Suprapubic skin (tissue), 4 donors: ENCODE results near the gene YIF1A. TPM values are rescaled to one million over a fixed set of nuclear protein-coding genes. Genes with fewer than 3 reads are reported as not detected.

Source experiments
- DNase-seq, 2 donors: peaks; one replicate each; pipeline ENCODE4 v3.0.0-alpha.2; 2019; ENCODE audit warnings: low spot score in 2 of 2
- H3K27ac ChIP-seq: fragments of 200-600 bp; sonication (generic); one replicate; pipeline ENCODE4 v1.5.1; 2019
- H3K27me3 ChIP-seq: fragments of 200-600 bp; sonication (generic); one replicate; pipeline ENCODE4 v1.5.1; 2019
- H3K36me3 ChIP-seq: fragments of 200-600 bp; sonication (generic); one replicate; pipeline ENCODE4 v1.5.1; 2019
- H3K4me1 ChIP-seq: fragments of 200-600 bp; sonication (generic); one replicate; pipeline ENCODE4 v1.5.1; 2019
- H3K4me3 ChIP-seq: fragments of 200-600 bp; sonication (generic); one replicate; pipeline ENCODE4 v1.5.1; 2019; ENCODE audit warnings: mild to moderate bottlenecking
- H3K9me3 ChIP-seq: fragments of 200-600 bp; sonication (generic); one replicate; pipeline ENCODE4 v1.5.1; 2019
- EP300 ChIP-seq: sonication (generic); formaldehyde crosslinking; IDR thresholded peaks from one replicate; pipeline ENCODE4 v1.6.1; 2017; ENCODE audit warnings: antibody characterized with exemption
- POLR2A ChIP-seq, 2 donors: fragments of 450-650 bp; IDR thresholded peaks; one replicate each; pipeline ENCODE4 v1.6.1; 2017; ENCODE audit warnings: antibody characterized with exemption in 2 of 2, mild to moderate bottlenecking in 2 of 2, moderate library complexity in 2 of 2
- POLR2AphosphoS5 ChIP-seq, 3 donors: sonication (generic); formaldehyde crosslinking; IDR thresholded peaks; one replicate each; pipeline ENCODE4 v1.6.1; 2017; ENCODE audit warnings: antibody characterized with exemption in 3 of 3
- WGBS: methylation state at CpG from one replicate; pipeline ENCODE4 v1.1.5; 2018; 5-methylcytosine and 5-hydroxymethylcytosine counted together
- total RNA-seq, 4 donors: library from RNA; depleted of rRNA; stranded (reverse); fragments of >200 nt; gene quantifications; one replicate each; pipeline ENCODE4 v1.1.0, GENCODE V29; 2016
- TF ChIP-seq, protein P1 (sequence below), 2 donors: fragments of 200-600 bp in 1 of 2; fragments of 450-650 bp in 1 of 2; sonication (generic) in 1 of 2; IDR thresholded peaks; one replicate each; pipeline ENCODE4 v1.5.1; 2016 to 2019; ENCODE audit warnings: antibody characterized with exemption in 2 of 2, mild to moderate bottlenecking in 1 of 2, moderate library complexity in 1 of 2

YIF1A gene
- total RNA-seq, 4 donors from 2014 or later: 21.6 to 61.3 (median 56.1) TPM

- no peaks in the 10 kb centered on the region for H3K36me3 ChIP-seq
- DNase-seq: no peak
- peak overlapping the region; percentile 78 for H3K27ac ChIP-seq
- TF ChIP-seq EP300 (no peak), POLR2AphosphoS5 (IDR thresholded peaks at IDR 0.05) (no peak)
- TF ChIP-seq, protein P1, sequence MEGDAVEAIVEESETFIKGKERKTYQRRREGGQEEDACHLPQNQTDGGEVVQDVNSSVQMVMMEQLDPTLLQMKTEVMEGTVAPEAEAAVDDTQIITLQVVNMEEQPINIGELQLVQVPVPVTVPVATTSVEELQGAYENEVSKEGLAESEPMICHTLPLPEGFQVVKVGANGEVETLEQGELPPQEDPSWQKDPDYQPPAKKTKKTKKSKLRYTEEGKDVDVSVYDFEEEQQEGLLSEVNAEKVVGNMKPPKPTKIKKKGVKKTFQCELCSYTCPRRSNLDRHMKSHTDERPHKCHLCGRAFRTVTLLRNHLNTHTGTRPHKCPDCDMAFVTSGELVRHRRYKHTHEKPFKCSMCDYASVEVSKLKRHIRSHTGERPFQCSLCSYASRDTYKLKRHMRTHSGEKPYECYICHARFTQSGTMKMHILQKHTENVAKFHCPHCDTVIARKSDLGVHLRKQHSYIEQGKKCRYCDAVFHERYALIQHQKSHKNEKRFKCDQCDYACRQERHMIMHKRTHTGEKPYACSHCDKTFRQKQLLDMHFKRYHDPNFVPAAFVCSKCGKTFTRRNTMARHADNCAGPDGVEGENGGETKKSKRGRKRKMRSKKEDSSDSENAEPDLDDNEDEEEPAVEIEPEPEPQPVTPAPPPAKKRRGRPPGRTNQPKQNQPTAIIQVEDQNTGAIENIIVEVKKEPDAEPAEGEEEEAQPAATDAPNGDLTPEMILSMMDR (IDR thresholded peaks at IDR 0.05): no peak
- H3K9me3 ChIP-seq: no peaks in the 10 kb centered on the region
- 65% methylated on average over 6 of the region's 17 CpGs for WGBS
- peaks cover 58% of the 10 kb centered on the region for H3K4me1 ChIP-seq
- H3K27me3 ChIP-seq: no peaks in the 10 kb centered on the region
- H3K4me3 ChIP-seq: peak overlapping the region; percentile 53
Measured at GRCh38 chr11:66314561-66315497, 25.9 kb upstream of the YIF1A start.

DNA sequence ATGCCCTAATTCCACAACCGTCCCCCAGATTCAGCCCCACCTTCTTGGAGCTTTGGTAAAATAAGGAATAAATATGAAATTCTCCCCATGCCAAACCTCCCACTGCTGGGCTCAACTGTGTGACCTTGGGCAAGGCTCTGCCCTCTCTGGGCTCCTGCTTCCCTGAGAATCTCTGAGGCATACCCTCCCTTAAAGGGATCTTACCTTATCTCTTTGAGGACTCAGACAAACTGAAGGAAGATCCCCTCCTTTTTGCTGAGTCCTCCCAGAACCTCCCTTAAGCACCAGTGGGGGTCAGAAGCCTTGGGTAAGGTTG, 25.2 kb upstream of the YIF1A start:
- Histone ChIP-seq H3K4me1 (peaks cover 53% of the 10 kb centered on the region), H3K9me3 (no peaks in the 10 kb centered on the region), H3K27ac (peak overlapping the region; percentile 78), H3K27me3 (no peaks in the 10 kb centered on the region), H3K36me3 (no peaks in the 10 kb centered on the region), H3K4me3 (peak overlapping the region; percentile 53)
- no peak for DNase-seq
- TF ChIP-seq, protein P1 (IDR thresholded peaks at IDR 0.05): no peak
- TF ChIP-seq POLR2A (IDR thresholded peaks at IDR 0.05) (no peak), POLR2AphosphoS5 (IDR thresholded peaks at IDR 0.05) (no peak), EP300 (no peak)
- 67% methylated on average over 1 of the region's 1 CpG for WGBS

- Histone ChIP-seq H3K4me3 (peak overlapping the region; percentile 53), H3K27me3 (no peaks in the 10 kb centered on the region), H3K36me3 (no peaks in the 10 kb centered on the region), H3K4me1 (peaks cover 47% of the 10 kb centered on the region), H3K9me3 (no peaks in the 10 kb centered on the region), H3K27ac (peak overlapping the region; percentile 78)
- WGBS: 64% methylated on average over 18 of the region's 38 CpGs
- TF ChIP-seq, protein P1 (IDR thresholded peaks at IDR 0.05): no peak
- DNase-seq: peak in 1 of 2 donors; percentile 80
Measured at GRCh38 chr11:66313321-66314185, 24.6 kb upstream of the YIF1A start.

- peak overlapping the region; percentile 78 for H3K27ac ChIP-seq
- H3K36me3 ChIP-seq: no peaks in the 10 kb centered on the region
- no peaks in the 10 kb centered on the region for H3K9me3 ChIP-seq
- H3K27me3 ChIP-seq: no peaks in the 10 kb centered on the region
- TF ChIP-seq, protein P1 (IDR thresholded peaks at IDR 0.05): no peak
- TF ChIP-seq POLR2AphosphoS5 (IDR thresholded peaks at IDR 0.05): no peak
- TF ChIP-seq POLR2A (IDR thresholded peaks at IDR 0.05): no peak
- TF ChIP-seq EP300: no peak
- peak; percentile 99 to 100 for DNase-seq
- peak overlapping the region; percentile 53 for H3K4me3 ChIP-seq
- under 1% methylated on average over 21 of the region's 52 CpGs for WGBS
- peaks cover 39% of the 10 kb centered on the region for H3K4me1 ChIP-seq
Measured at GRCh38 chr11:66312549-66313320, 23.8 kb upstream of the YIF1A start.
